LNCaP clone FGC (cell line): ENCODE data around the gene KLHDC7A.
"Not testable (repeated sequence)": the region's sequence is repeated elsewhere in the genome, so short reads cannot be mapped to it uniquely, and the experiment has no call there.

Experiments used
- DNase-seq: peaks from one replicate; pipeline ENCODE4 v3.0.0-alpha.2; 2011; ENCODE audit warnings: low read depth
- H3K4me3 ChIP-seq: 2 replicates; pipeline ENCODE4 v1.5.1; 2011; ENCODE audit warnings: mild to moderate bottlenecking, low read depth, low read length, control low read depth
- TF ChIP-seq, protein P1 (sequence below): IDR thresholded peaks from 2 replicates; pipeline ENCODE4 v1.5.1; 2012; ENCODE audit warnings: mild to moderate bottlenecking; ENCODE audit not compliant: control insufficient read depth, insufficient read depth; ENCODE audit errors: extremely low read depth

KLHDC7A gene

DNA sequence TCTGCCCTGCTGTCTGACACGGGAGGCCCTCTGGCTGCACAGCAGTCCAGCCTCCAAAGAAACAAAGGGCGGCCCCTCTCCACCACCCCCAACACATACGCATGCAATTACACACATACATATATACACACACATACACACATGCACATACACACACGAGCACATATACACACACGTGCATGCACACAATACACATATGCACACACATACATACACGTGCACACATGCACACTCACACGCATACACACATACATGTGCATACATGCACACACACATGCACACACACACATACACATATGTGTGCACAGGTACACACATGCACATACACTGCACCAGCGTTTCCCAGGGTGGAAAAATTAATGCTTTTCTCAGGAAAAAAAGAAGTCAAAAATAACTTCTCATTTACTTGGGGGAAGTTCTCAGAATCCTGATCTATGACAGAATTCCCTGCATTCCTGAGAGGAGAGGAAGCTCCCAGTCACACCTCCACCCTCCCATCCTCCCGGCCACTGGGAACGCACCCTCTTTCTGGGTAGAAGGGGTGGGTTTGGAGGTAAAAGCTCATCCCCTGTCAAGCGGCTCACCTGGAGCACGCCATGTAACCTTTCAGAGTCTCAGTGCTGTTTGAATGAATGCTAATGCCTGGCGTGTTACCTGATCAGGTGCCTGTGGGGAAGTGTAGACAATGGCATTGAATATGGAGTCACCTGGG, 33.1 kb upstream of the KLHDC7A start:
- no peak overlapping the region for H3K4me3 ChIP-seq
- TF ChIP-seq, protein P1, sequence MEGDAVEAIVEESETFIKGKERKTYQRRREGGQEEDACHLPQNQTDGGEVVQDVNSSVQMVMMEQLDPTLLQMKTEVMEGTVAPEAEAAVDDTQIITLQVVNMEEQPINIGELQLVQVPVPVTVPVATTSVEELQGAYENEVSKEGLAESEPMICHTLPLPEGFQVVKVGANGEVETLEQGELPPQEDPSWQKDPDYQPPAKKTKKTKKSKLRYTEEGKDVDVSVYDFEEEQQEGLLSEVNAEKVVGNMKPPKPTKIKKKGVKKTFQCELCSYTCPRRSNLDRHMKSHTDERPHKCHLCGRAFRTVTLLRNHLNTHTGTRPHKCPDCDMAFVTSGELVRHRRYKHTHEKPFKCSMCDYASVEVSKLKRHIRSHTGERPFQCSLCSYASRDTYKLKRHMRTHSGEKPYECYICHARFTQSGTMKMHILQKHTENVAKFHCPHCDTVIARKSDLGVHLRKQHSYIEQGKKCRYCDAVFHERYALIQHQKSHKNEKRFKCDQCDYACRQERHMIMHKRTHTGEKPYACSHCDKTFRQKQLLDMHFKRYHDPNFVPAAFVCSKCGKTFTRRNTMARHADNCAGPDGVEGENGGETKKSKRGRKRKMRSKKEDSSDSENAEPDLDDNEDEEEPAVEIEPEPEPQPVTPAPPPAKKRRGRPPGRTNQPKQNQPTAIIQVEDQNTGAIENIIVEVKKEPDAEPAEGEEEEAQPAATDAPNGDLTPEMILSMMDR = no peak
- no peak for DNase-seq

DNA sequence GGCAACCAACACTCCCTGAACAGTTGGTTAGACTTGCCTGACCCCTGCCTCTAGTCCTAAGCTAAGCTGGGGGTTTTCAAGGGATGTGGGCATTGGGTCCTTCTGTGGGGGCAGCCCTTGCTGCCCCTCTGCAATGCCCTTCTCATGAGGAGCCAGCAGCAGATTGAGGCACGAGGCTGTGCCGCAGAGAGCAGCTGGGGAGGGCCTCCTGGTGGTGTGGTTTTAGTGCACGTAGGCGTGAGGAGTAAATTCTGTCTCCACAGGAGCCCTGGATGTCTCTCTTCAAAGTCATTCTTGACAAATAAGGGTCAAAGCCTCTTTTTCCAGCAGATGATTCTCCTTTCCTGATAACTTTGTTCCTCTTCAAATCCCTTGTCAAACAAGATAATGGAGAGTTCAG, 31.8 kb upstream of the KLHDC7A start:
- TF ChIP-seq, protein P1 = no peak
- H3K4me3 ChIP-seq = no peak overlapping the region
- no peak for DNase-seq

DNA sequence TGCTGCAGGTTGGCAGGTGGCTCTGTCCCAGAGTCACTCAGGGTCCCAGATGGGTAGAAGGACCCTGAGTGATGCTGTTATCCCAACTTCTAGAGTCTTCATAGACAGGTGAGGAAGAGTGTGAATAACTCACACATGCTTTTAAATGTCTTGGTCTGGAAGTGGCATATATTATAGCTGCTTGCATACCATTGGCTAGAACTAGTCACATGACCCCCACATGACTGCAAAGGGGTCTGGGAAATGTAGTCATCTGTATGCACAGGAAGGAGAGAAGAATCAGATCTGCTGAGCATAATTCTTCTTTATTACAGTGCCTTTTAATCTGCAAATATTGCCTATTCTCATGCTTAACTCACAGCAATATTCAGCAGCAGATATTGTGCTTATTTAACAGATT, 28.2 kb upstream of the KLHDC7A start:
- H3K4me3 ChIP-seq = no peak overlapping the region
- TF ChIP-seq, protein P1 = no peak
- no peak for DNase-seq

DNA sequence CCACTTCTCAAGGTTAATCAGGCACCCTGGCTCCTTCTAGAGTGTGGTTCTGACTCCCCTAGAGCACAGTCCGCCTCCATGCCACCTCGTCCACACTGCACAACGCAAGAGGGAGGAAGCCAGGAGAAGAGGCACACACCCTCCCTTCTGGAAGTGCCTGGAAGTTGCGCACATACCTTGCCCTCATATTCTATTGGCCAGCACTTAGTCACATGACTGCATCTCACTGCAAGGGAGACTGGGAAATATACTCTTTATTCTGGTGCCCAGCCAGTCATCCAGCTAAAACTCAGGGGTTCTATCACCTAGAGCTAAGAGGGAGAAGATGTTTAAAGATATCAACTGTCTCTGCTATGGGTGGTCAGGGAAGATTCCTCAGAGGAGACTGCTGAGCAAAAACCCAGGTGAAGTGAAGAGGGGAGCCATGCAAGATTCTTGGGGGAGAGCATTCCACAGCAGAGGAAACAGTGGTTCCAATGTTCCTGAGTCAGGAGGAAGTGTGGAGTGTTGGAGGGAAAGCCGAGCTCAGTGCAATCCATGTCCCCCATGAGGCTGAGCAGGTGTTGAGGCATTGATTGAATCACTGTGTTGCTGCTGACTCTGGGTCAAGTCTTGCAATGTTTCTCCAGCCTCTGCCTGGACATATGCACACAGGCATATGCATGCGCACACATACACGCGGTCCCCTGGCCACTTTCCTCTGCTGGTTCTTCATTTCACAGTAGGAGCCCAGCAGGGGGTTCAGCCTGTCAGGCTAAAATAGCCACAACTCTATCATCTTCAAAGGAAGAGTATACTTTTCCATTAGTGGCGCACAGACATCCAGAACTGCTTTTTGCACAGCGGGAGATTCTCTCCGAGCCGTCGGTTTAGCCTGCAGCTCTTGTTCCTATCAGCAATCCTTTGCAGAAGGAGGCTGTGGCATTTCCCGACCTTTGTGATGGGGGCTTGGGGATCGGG, 22.3 kb upstream of the KLHDC7A start:
- no peak for DNase-seq
- H3K4me3 ChIP-seq = no peak overlapping the region
- TF ChIP-seq, protein P1 = no peak

DNA sequence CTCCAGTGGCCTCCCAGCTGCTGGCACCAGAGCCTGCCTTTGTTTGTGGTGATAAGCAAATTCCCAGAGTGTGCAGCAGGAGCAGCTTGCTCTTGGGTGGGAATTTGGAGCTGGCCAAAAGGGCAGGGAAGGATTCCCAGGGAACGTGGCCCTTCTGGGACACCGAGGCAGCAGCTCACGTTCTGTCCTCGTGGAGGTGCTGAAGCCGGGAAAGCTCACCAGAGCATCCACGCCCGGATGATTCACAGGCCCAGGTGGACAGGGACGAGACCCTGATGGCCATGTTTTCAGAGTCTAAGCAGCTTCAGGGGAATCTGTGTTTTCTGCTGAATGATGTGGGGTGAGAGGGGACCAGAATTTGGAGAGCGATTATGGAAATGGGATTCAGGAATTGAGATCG, 19.1 kb upstream of the KLHDC7A start:
- DNase-seq = no peak
- TF ChIP-seq, protein P1 = no peak
- no peak overlapping the region for H3K4me3 ChIP-seq

DNA sequence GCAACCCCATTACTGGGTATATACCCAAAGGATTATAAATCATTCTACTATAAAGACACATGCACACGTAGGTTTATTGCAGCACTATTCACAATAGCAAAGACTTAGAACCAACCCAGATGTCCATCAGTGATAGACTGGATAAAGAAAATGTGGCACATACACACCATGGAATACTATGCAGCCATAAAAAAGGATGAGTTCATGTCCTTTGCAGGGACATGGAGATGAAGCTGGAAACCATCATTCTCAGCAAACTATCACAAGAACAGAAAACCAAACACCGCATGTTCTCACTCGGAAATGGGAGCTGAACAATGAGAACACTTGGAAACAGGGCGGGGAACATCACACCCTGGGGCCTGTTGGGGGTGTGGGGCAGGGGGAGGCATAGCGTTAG, 18.2 kb upstream of the KLHDC7A start:
- H3K4me3 ChIP-seq, DNase-seq: not testable (repeated sequence)

DNA sequence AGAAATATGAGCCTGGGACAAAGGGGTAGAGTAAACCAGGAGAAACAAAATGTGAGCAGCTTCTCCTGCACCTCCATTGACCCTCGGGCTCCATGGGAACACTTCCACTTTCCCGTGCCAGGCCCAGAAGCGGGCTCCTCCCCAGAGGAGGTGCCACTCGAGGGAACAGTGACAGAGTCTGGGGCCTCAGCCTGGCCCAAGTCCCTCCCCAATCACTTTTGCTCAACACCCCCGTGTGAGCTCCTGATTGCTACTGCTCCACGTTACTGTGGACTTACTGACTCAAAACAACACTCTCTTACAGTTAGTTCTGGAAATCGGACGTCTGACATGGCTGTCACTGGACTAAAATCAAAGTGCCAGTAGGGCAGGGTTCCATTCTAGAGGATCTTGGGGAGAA, 17.7 kb upstream of the KLHDC7A start:
- TF ChIP-seq, protein P1 = no peak
- no peak for DNase-seq
- no peak overlapping the region for H3K4me3 ChIP-seq
